Esophagus squamous epithelium (tissue), 5 donors: Measurements from ENCODE around the gene SLC38A1. TPM values are rescaled to one million over a fixed set of nuclear protein-coding genes. Genes with fewer than 3 reads are reported as not detected.
A peak's percentile ranks its signal among the peaks of the same experiment; 100 is the strongest.

Experiments
- DNase-seq: peaks from one replicate; lab custom pipeline; 2025; lab: John Stamatoyannopoulos, UW
- H3K27ac ChIP-seq, 4 donors: fragments of 200-600 bp; sonication (generic); one replicate each; pipeline ENCODE4 v1.5.1; 2016 to 2019; ENCODE audit warnings: mild to moderate bottlenecking in 1 of 4
- H3K27me3 ChIP-seq, 4 donors: fragments of 200-600 bp; sonication (generic); 1 replicate in 3 of 4; 2 replicates in 1 of 4; pipeline versions ENCODE4 v1.5.1 to v1.6.0; 2017 to 2021; ENCODE audit warnings: antibody characterized with exemption in 1 of 4
- H3K36me3 ChIP-seq, 3 donors: fragments of 200-600 bp; sonication (generic); one replicate each; pipeline ENCODE4 v1.5.1; 2016 to 2019
- H3K4me1 ChIP-seq, 3 donors: fragments of 200-600 bp; sonication (generic); one replicate each; pipeline ENCODE4 v1.5.1; 2017 to 2019
- H3K4me3 ChIP-seq, 4 donors: fragments of 200-600 bp; sonication (generic); 1 replicate in 3 of 4; 2 replicates in 1 of 4; pipeline ENCODE4 v1.5.1; 2016 to 2019; ENCODE audit warnings: mild to moderate bottlenecking in 2 of 4, moderate library complexity in 1 of 4
- H3K9me3 ChIP-seq, 3 donors: fragments of 200-600 bp; sonication (generic); one replicate each; pipeline ENCODE4 v1.5.1; 2016 to 2019
- CTCF ChIP-seq, 6 experiments: fragments of 450-650 bp in 4 of 6; fragments of 200-600 bp in 2 of 6; sonication (generic) in 2 of 6; IDR thresholded peaks; one replicate each; pipeline ENCODE4 v1.5.1; 2016 to 2019; ENCODE audit warnings: antibody characterized with exemption in 6 of 6, mild to moderate bottlenecking in 4 of 6, moderate library complexity in 4 of 6
- POLR2A ChIP-seq, 4 donors: fragments of 450-650 bp; IDR thresholded peaks; one replicate each; pipeline ENCODE4 v1.6.1; 2017; ENCODE audit warnings: antibody characterized with exemption in 4 of 4, mild to moderate bottlenecking in 4 of 4, moderate library complexity in 3 of 4
- WGBS, 2 donors: methylation state at CpG; one replicate each; pipeline ENCODE4 v1.1.5; 2018; 5-methylcytosine and 5-hydroxymethylcytosine counted together
- intact Hi-C: fragments of 100-400 bp; cut with DNase I; formaldehyde crosslinking; loops from one replicate; pipeline ENCODE4 v1.15.0; 2022
- total RNA-seq, 4 donors: library from RNA; depleted of rRNA; stranded (reverse); fragments of >200 nt; gene quantifications; one replicate each; pipeline ENCODE4 v1.1.0, GENCODE V29; 2016
- donor health status: DM: yes; HTN: yes; CAD: no.

SLC38A1 gene
- total RNA-seq, 4 donors from 2014 or later: 23.3 to 88.7 (median 73.3) TPM

GRCh38 chr12:46208370-46208769 is 60.5 kb downstream of the SLC38A1 start:
- no peak for DNase-seq
- Histone ChIP-seq H3K27me3 (no peaks in the 10 kb centered on the region), H3K36me3 (peaks cover 0 to 54% (median 0%) of the 10 kb centered on the region in 3 donors), H3K9me3 (no peaks in the 10 kb centered on the region), H3K27ac (peak overlapping the region in 2 of 4 donors; percentile 33 to 36), H3K4me1 (peaks cover 3 to 66% (median 15%) of the 10 kb centered on the region in 3 donors), H3K4me3 (no peak overlapping the region)
- intact Hi-C loops: no loop called here
- TF ChIP-seq CTCF (IDR thresholded peaks at IDR 0.05) (no peak), POLR2A (IDR thresholded peaks at IDR 0.05) (no peak)

GRCh38 chr12:46207644-46208043 is 61.2 kb downstream of the SLC38A1 start:
- DNase-seq: no peak
- Histone ChIP-seq H3K9me3 (no peaks in the 10 kb centered on the region), H3K36me3 (peaks cover 0 to 54% (median 0%) of the 10 kb centered on the region in 3 donors), H3K4me3 (no peak overlapping the region), H3K27me3 (no peaks in the 10 kb centered on the region), H3K27ac (peak overlapping the region in 2 of 4 donors; percentile 33 to 36), H3K4me1 (peaks cover 3 to 66% (median 15%) of the 10 kb centered on the region in 3 donors)
- TF ChIP-seq CTCF (IDR thresholded peaks at IDR 0.05): no peak
- no peak for TF ChIP-seq POLR2A (IDR thresholded peaks at IDR 0.05)
- intact Hi-C loops: no loop called here

- Histone ChIP-seq H3K27ac (peak overlapping the region in 2 of 4 donors; percentile 33 to 36), H3K9me3 (no peaks in the 10 kb centered on the region), H3K27me3 (no peaks in the 10 kb centered on the region), H3K36me3 (peaks cover 0 to 56% (median 0%) of the 10 kb centered on the region in 3 donors), H3K4me3 (no peak overlapping the region), H3K4me1 (peaks cover 3 to 65% (median 15%) of the 10 kb centered on the region in 3 donors)
- TF ChIP-seq POLR2A (IDR thresholded peaks at IDR 0.05) (no peak), CTCF (IDR thresholded peaks at IDR 0.05) (no peak)
- DNase-seq: no peak
- 48 to 67% methylated on average over 3 of the region's 3 CpGs for WGBS, 2 donors
- intact Hi-C loops: no loop called here
Observed at GRCh38 chr12:46206471-46206870, 62.4 kb downstream of the SLC38A1 start.

- peak overlapping the region in 1 of 4 donors; percentile 36 for H3K27ac ChIP-seq
- intact Hi-C loops: no loop called here
- no peak for DNase-seq
- no peaks in the 10 kb centered on the region for H3K27me3 ChIP-seq
- no peaks in the 10 kb centered on the region for H3K9me3 ChIP-seq
- H3K4me1 ChIP-seq: peaks cover 3 to 55% (median 14%) of the 10 kb centered on the region in 3 donors
- peaks cover 0 to 62% (median 0%) of the 10 kb centered on the region in 3 donors for H3K36me3 ChIP-seq
- no peak for TF ChIP-seq CTCF (IDR thresholded peaks at IDR 0.05)
- no peak for TF ChIP-seq POLR2A (IDR thresholded peaks at IDR 0.05)
- 53 to 85% methylated on average over 2 of the region's 2 CpGs for WGBS, 2 donors
- no peak overlapping the region for H3K4me3 ChIP-seq
Observed at GRCh38 chr12:46205294-46205693, 63.5 kb downstream of the SLC38A1 start.

GRCh38 chr12:46201284-46201789 is 67.5 kb downstream of the SLC38A1 start:
- intact Hi-C loops: no loop called here
- TF ChIP-seq CTCF (IDR thresholded peaks at IDR 0.05) (no peak), POLR2A (IDR thresholded peaks at IDR 0.05) (no peak)
- Histone ChIP-seq H3K9me3 (no peaks in the 10 kb centered on the region), H3K36me3 (peaks cover 7 to 96% (median 13%) of the 10 kb centered on the region in 3 donors), H3K4me3 (no peak overlapping the region), H3K4me1 (peaks cover under 1 to 16% (median 3%) of the 10 kb centered on the region in 3 donors), H3K27me3 (no peaks in the 10 kb centered on the region), H3K27ac (no peak overlapping the region)
- WGBS, 2 donors: 83 to 93% methylated on average over 5 of the region's 5 CpGs
- DNase-seq: no peak
